Measurements from ENCODE around the gene RNF225.
A peak's percentile ranks its signal among the peaks of the same experiment; 100 is the strongest.

RNF225 gene

DNA sequence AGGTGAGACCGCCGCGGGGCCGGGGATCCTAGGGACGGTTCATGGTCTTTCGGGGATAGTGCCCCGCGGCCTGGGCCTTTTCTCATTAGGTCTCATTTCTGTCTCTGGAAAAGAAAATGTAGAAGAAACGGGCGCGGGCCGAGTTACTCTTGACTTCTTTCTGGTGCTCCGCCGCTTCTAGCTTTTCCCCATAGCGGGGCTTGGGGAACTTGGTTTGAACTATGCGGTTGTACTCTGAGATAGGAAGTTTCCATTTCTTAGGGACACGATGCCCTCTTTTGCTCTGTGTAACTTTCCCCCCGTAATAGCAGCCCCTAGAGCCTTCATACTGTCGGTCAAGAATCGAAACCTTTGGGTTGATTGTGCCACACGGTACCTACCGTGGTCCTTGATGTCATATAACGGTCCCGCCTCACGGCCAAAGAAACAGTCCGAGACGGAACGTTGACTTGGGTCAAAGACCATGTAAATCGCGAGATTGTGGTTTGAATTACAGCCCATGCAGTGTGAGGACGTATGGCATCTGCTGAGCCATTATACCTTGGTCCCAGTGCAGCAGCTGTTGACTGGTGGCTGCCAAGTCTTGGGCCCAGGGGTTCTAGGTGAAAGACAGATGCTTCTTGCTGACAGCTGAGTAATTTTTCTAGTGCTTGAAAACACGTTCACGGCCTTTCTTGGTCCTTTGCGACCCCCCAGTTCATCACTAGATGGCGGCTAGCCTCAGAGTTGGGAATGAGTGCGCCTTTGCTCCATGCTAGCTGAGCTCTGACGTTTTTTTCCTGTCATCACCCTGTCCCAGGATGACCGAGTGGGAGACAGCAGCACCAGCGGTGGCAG lies 7.9 kb upstream of the RNF225 start:
- TF ChIP-seq, protein P1, sequence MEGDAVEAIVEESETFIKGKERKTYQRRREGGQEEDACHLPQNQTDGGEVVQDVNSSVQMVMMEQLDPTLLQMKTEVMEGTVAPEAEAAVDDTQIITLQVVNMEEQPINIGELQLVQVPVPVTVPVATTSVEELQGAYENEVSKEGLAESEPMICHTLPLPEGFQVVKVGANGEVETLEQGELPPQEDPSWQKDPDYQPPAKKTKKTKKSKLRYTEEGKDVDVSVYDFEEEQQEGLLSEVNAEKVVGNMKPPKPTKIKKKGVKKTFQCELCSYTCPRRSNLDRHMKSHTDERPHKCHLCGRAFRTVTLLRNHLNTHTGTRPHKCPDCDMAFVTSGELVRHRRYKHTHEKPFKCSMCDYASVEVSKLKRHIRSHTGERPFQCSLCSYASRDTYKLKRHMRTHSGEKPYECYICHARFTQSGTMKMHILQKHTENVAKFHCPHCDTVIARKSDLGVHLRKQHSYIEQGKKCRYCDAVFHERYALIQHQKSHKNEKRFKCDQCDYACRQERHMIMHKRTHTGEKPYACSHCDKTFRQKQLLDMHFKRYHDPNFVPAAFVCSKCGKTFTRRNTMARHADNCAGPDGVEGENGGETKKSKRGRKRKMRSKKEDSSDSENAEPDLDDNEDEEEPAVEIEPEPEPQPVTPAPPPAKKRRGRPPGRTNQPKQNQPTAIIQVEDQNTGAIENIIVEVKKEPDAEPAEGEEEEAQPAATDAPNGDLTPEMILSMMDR (conservative IDR thresholded peaks at IDR 0.05): 0 out of 2 replicates have a peak, but pooled peaks have one; percentile 7
- H3K27ac ChIP-seq: peak overlapping the region; percentile 100

DNA sequence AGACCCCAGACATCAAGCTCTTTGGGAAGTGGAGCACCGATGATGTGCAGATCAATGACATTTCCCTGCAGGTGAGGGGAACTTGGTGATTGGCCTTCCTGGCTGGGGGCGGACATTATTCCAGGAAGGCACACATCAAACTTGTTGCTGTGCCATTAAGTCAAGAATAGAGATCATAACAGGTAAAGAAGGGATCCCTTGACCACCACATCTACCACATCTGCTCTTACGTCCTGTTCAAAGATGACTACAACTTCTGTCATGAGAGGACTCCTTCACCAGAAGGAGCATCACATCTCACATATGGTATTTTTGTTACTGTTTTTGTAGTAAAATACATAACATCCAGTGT lies 7.3 kb upstream of the RNF225 start:
- peak overlapping the region; percentile 100 for H3K27ac ChIP-seq
- TF ChIP-seq, protein P1 (conservative IDR thresholded peaks at IDR 0.05): no peak

DNA sequence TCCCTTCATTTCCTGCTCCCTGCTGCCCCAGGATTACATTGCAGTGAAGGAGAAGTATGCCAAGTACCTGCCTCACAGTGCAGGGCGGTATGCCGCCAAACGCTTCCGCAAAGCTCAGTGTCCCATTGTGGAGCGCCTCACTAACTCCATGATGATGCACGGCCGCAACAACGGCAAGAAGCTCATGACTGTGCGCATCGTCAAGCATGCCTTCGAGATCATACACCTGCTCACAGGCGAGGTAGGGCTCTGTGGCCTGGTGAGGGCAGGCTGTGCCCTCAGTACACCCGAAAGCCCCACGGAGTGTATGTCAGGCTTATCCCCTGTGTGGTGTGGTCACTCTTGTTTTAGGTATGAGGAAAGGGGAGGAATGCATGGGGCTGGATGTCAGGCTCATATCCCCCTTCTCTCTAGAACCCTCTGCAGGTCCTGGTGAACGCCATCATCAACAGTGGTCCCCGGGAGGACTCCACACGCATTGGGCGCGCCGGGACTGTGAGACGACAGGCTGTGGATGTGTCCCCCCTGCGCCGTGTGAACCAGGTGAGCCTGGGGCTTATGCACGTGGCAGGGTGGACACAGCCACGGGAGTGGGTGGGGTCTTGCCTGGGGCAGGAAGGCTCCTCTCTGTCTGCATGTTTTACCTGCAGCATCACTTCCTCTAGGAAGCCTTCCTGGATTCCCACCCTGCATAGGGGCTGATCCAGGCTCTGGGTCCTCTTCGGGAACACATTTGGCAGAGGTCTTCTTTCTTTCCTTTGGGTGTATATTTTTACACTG lies 2.3 kb upstream of the RNF225 start:
- TF ChIP-seq, protein P1 (conservative IDR thresholded peaks at IDR 0.05): no peak
- no peak overlapping the region; the same call in 1 of the 2 replicates for H3K27ac ChIP-seq

DNA sequence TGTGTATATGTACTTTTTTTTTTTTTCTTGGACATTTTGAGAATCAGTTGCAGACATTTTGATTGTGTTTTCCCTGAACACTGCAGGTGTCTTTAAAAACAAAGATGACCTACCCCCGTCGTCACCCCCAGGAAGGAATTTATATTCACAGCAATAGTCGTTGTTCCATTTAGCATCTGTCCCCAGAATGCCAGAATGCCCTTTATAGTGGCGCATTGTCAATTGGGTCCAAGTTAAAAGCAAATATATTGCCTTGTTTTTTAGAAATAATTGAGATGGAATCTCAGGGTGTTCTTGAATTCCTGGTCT lies 1.8 kb upstream of the RNF225 start:
- H3K27ac ChIP-seq: no peak overlapping the region; the same call in 1 of the 2 replicates
- TF ChIP-seq, protein P1 (conservative IDR thresholded peaks at IDR 0.05): no peak

- H3K27ac ChIP-seq: peak overlapping the region; percentile 28; the same call in 1 of the 2 replicates
- TF ChIP-seq, protein P1 (conservative IDR thresholded peaks at IDR 0.05): no peak
These were observed 636 bp upstream of the RNF225 start for GRCh38 chr19:58394821-58395219.

DNA sequence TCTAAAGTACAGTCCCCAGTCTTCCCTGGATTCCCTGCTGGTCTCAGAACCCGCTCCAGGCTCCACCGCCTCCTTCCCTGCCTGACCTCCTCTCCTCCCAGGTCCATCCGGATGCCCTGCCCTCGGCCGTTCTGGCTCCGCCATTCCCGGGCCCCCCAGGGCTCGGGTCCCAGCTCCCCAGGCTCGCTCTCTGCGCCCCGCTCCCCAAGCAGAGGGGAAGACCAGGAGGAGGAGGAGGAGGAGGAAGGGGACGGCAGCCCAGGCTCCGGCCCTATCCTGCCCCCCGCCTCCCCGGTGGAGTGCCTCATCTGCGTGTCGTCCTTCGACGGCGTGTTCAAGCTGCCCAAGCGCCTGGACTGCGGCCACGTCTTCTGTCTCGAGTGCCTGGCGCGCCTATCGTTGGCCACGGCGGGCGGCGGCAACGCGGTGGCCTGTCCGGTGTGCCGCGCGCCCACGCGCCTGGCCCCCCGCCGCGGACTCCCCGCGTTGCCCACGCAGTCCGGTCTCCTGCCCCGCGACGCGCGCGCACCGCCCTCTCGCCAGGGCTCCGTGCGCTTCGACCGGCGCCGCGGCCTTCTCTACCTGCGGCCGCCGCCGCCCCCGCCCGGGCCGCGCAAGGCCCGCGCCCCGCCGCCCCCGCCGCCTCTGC lies 647 bp downstream of the RNF225 start:
- TF ChIP-seq, protein P1 (conservative IDR thresholded peaks at IDR 0.05): no peak
- peak overlapping the region; percentile 28 for H3K27ac ChIP-seq

All from VCaP (cell line).